ENCODE measurements around the gene IDH3B. TPM values are rescaled to one million over a fixed set of nuclear protein-coding genes. Genes with fewer than 3 reads are reported as not detected.

The IDH3B gene
- total and polyA plus RNA-seq, 2 of the 13 experiments (the other 11 are each of a cell fraction or from before 2014, with no cell fraction given), result 215 to 254 TPM

GRCh38 chr20:2692036-2692885, 28.2 kb upstream of the IDH3B start, which contains the start of gene EBF4 (continued):
- no peak for TF ChIP-seq ATF6 (CRISPR knock-in tag; conservative IDR thresholded peaks at IDR 0.05)
- peak; percentile 61 for TF ChIP-seq UBTF (CRISPR knock-in tag; IDR thresholded peaks at IDR 0.05)
- no peak for TF ChIP-seq ZNF441 (CRISPR knock-in tag; IDR thresholded peaks at IDR 0.05; ENCODE audit: borderline replicate concordance)
- peak; percentile 76; the same call in 1 of the 2 replicates for TF ChIP-seq ZMAT3 (CRISPR knock-in tag; conservative IDR thresholded peaks at IDR 0.05)
- no peak for TF ChIP-seq PBX2 (CRISPR knock-in tag; IDR thresholded peaks at IDR 0.05)
- TF ChIP-seq PHB2 (IDR thresholded peaks at IDR 0.05; ENCODE audit: partially characterized antibody), result no peak
- no peak for TF ChIP-seq ZNF7 (CRISPR knock-in tag; IDR thresholded peaks at IDR 0.05)
- no peak for TF ChIP-seq BRF2 (CRISPR knock-in tag; IDR thresholded peaks at IDR 0.05)
- TF ChIP-seq GTF3A (CRISPR knock-in tag; conservative IDR thresholded peaks at IDR 0.05), result no peak
- TF ChIP-seq NFKBIZ (CRISPR knock-in tag; IDR thresholded peaks at IDR 0.05), result peak; percentile 55; the same call in 1 of the 2 replicates
- TF ChIP-seq GTF2F1 (IDR thresholded peaks at IDR 0.05; ENCODE audit: low read length), result no peak
- TF ChIP-seq ZNF678 (CRISPR knock-in tag; IDR thresholded peaks at IDR 0.05), result peak; percentile 79; the same call in 1 of the 2 replicates
- TF ChIP-seq ZBTB2 (CRISPR knock-in tag; IDR thresholded peaks at IDR 0.05; ENCODE audit: low read depth), result peak; percentile 77
- TF ChIP-seq ZFX (CRISPR knock-in tag; IDR thresholded peaks at IDR 0.05; ENCODE audit: low read depth), result peak; percentile 75
- no peak for TF ChIP-seq CENPX (CRISPR knock-in tag; IDR thresholded peaks at IDR 0.05)
- TF ChIP-seq ZFP90 (CRISPR knock-in tag; IDR thresholded peaks at IDR 0.05; ENCODE audit: borderline replicate concordance), result peak; percentile 61; the same call in 1 of the 2 replicates
- TF ChIP-seq KLF11 (CRISPR knock-in tag; IDR thresholded peaks at IDR 0.05), result peak; percentile 73; the same call in 1 of the 2 replicates

Data from HepG2 (cell line).